ENCODE results near the gene LDAH. TPM values are rescaled to one million over a fixed set of nuclear protein-coding genes. Genes with fewer than 3 reads are reported as not detected.

The LDAH gene
- total and polyA plus RNA-seq, 2 experiments from 2014 or later = 12.1 to 37.5 TPM

DNA sequence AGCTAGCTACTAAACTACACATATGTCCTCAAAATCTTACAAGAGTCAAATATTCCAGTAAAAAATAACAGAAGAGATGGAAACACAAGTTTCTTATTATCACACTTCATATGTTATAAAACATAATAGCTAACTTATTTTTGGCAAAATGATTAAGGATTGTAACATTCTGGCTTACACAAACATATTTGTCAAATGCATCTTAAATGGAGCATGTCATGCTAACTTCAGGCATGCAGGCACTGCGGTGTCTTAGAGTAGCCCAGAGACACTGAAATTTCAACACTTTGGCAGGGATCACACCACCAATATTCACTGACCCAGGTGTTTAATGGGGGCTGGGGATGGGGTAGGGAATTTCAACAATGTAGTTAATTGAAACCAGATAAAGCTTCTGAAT, 51.6 kb downstream of the LDAH start:
- Histone ChIP-seq H3K9me2 (ENCODE audit: insufficient read depth) (no peaks in the 10 kb centered on the region), H3K4me2 (no peak overlapping the region), H3K79me2 (replicated peaks; ENCODE audit: insufficient read depth) (no peaks in the 10 kb centered on the region), H3K27ac (ENCODE audit: low read depth) (no peak overlapping the region), H4K20me1 (replicated peaks; ENCODE audit: insufficient read depth) (no peaks in the 10 kb centered on the region; the same call in 1 of the 2 replicates), H3K4me3 (no peak overlapping the region), H2AFZ (no peak overlapping the region), H3F3A (replicated peaks; ENCODE audit: low read depth) (no peaks in the 10 kb centered on the region), H3K27me3 (ENCODE audit: insufficient read depth) (no peaks in the 10 kb centered on the region), H3K4me1 (ENCODE audit: insufficient read depth) (no peaks in the 10 kb centered on the region), H3K36me3 (ENCODE audit: insufficient read depth) (no peaks in the 10 kb centered on the region)
- TF ChIP-seq EZH2 (IDR thresholded peaks at IDR 0.05; ENCODE audit: low read depth, unreplicated experiment) = no peak
- TF ChIP-seq EZH2phosphoT487 (IDR thresholded peaks at IDR 0.05; ENCODE audit: unreplicated experiment) = no peak
- TF ChIP-seq ZNF114 (CRISPR knock-in tag; IDR thresholded peaks at IDR 0.05) = no peak
- no peak for TF ChIP-seq NANOG (IDR thresholded peaks at IDR 0.05; ENCODE audit: borderline replicate concordance)
- TF ChIP-seq, protein P1, sequence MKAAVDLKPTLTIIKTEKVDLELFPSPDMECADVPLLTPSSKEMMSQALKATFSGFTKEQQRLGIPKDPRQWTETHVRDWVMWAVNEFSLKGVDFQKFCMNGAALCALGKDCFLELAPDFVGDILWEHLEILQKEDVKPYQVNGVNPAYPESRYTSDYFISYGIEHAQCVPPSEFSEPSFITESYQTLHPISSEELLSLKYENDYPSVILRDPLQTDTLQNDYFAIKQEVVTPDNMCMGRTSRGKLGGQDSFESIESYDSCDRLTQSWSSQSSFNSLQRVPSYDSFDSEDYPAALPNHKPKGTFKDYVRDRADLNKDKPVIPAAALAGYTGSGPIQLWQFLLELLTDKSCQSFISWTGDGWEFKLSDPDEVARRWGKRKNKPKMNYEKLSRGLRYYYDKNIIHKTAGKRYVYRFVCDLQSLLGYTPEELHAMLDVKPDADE (IDR thresholded peaks at IDR 0.05) = no peak
- no peaks in the 10 kb centered on the region for H3K9me3 Mint-ChIP-seq
- H3K27me3 Mint-ChIP-seq (ENCODE audit: insufficient read depth, low read depth, poor library complexity) = no peaks in the 10 kb centered on the region
- H3K4me3 Mint-ChIP-seq = no peak overlapping the region
- no peaks in the 10 kb centered on the region for H3K4me1 Mint-ChIP-seq
- ATAC-seq = no peak
- peaks cover 11% of the 10 kb centered on the region for H3K36me3 Mint-ChIP-seq (ENCODE audit: low read depth)
- no peak for DNase-seq (ENCODE audit: low spot score)
- H3K27ac Mint-ChIP-seq = no peak overlapping the region

DNA sequence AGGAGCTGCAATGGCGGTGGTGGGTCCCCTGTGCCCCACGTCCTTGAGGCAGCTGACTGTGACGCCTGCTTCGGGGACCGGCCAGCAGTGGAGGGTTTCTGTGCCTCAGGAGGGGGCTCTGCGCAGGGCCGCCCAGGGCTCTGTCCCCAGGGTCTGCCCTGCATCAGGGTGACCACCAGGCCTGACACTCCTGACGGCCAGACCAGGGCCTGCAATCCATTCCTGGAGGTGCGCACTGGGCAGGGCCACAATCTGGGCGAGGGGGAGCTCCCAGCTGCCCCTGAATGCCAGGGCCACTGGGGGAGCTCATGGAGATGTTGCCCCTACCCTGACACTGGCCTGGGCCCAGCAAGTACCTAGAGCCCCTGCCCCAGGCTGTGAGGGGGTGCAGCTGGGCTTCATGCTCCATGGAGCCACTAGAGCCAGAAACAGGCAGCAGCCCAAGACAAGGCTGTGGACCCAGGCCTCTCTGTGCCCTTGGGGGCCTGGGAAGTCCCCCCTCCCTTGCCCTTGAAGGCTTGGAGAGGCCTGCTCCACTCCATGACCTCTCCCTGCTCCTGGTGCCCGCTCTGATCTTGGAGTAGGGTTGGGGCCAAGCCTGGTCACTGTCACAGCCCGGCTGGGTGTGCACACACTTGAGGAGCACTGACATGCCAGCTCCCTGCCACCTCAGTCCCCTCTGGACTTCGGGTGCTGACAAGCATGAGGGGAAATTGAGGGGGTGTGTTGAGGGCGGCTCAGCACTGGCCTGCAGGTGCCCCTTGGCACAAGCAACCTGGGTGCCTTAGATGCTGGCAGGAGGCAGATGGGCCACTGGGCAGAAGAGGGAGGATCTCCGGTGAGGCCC, 55.9 kb downstream of the LDAH start:
- Histone ChIP-seq H3K79me2 (replicated peaks; ENCODE audit: insufficient read depth) (no peaks in the 10 kb centered on the region), H3K36me3 (ENCODE audit: insufficient read depth) (no peaks in the 10 kb centered on the region), H3K27ac (ENCODE audit: low read depth) (no peak overlapping the region), H3K9me2 (ENCODE audit: insufficient read depth) (no peaks in the 10 kb centered on the region), H3F3A (replicated peaks; ENCODE audit: low read depth) (no peaks in the 10 kb centered on the region), H3K4me2 (no peak overlapping the region), H4K20me1 (replicated peaks; ENCODE audit: insufficient read depth) (peaks cover 1% of the 10 kb centered on the region), H3K27me3 (ENCODE audit: insufficient read depth) (no peaks in the 10 kb centered on the region), H3K4me1 (ENCODE audit: insufficient read depth) (no peaks in the 10 kb centered on the region), H3K4me3 (no peak overlapping the region), H2AFZ (no peak overlapping the region)
- Mint-ChIP-seq H3K4me1 (peaks cover 6% of the 10 kb centered on the region; the same call in 2 of the 3 replicates), H3K27me3 (ENCODE audit: insufficient read depth, low read depth, poor library complexity) (no peaks in the 10 kb centered on the region), H3K36me3 (ENCODE audit: low read depth) (peaks cover 11% of the 10 kb centered on the region), H3K27ac (no peak overlapping the region), H3K4me3 (no peak overlapping the region), H3K9me3 (no peaks in the 10 kb centered on the region)
- ATAC-seq (no peak), DNase-seq (ENCODE audit: low spot score) (no peak)
- TF ChIP-seq, protein P1 (IDR thresholded peaks at IDR 0.05) = no peak
- TF ChIP-seq STAT1 (IDR thresholded peaks at IDR 0.05; ENCODE audit: unreplicated experiment) (no peak), EZH2phosphoT487 (IDR thresholded peaks at IDR 0.05; ENCODE audit: unreplicated experiment) (no peak), EZH2 (IDR thresholded peaks at IDR 0.05; ENCODE audit: low read depth, unreplicated experiment) (no peak)
- TF ChIP-seq, protein P2, sequence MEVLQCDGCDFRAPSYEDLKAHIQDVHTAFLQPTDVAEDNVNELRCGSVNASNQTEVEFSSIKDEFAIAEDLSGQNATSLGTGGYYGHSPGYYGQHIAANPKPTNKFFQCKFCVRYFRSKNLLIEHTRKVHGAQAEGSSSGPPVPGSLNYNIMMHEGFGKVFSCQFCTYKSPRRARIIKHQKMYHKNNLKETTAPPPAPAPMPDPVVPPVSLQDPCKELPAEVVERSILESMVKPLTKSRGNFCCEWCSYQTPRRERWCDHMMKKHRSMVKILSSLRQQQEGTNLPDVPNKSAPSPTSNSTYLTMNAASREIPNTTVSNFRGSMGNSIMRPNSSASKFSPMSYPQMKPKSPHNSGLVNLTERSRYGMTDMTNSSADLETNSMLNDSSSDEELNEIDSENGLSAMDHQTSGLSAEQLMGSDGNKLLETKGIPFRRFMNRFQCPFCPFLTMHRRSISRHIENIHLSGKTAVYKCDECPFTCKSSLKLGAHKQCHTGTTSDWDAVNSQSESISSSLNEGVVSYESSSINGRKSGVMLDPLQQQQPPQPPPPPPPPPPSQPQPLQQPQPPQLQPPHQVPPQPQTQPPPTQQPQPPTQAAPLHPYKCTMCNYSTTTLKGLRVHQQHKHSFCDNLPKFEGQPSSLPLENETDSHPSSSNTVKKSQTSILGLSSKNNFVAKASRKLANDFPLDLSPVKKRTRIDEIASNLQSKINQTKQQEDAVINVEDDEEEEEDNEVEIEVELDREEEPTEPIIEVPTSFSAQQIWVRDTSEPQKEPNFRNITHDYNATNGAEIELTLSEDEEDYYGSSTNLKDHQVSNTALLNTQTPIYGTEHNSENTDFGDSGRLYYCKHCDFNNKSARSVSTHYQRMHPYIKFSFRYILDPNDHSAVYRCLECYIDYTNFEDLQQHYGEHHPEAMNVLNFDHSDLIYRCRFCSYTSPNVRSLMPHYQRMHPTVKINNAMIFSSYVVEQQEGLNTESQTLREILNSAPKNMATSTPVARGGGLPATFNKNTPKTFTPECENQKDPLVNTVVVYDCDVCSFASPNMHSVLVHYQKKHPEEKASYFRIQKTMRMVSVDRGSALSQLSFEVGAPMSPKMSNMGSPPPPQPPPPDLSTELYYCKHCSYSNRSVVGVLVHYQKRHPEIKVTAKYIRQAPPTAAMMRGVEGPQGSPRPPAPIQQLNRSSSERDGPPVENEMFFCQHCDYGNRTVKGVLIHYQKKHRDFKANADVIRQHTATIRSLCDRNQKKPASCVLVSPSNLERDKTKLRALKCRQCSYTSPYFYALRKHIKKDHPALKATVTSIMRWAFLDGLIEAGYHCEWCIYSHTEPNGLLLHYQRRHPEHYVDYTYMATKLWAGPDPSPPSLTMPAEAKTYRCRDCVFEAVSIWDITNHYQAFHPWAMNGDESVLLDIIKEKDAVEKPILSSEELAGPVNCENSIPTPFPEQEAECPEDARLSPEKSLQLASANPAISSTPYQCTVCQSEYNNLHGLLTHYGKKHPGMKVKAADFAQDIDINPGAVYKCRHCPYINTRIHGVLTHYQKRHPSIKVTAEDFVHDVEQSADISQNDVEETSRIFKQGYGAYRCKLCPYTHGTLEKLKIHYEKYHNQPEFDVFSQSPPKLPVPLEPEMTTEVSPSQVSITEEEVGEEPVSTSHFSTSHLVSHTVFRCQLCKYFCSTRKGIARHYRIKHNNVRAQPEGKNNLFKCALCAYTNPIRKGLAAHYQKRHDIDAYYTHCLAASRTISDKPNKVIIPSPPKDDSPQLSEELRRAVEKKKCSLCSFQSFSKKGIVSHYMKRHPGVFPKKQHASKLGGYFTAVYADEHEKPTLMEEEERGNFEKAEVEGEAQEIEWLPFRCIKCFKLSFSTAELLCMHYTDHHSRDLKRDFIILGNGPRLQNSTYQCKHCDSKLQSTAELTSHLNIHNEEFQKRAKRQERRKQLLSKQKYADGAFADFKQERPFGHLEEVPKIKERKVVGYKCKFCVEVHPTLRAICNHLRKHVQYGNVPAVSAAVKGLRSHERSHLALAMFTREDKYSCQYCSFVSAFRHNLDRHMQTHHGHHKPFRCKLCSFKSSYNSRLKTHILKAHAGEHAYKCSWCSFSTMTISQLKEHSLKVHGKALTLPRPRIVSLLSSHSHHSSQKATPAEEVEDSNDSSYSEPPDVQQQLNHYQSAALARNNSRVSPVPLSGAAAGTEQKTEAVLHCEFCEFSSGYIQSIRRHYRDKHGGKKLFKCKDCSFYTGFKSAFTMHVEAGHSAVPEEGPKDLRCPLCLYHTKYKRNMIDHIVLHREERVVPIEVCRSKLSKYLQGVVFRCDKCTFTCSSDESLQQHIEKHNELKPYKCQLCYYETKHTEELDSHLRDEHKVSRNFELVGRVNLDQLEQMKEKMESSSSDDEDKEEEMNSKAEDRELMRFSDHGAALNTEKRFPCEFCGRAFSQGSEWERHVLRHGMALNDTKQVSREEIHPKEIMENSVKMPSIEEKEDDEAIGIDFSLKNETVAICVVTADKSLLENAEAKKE (CRISPR knock-in tag; IDR thresholded peaks at IDR 0.05) = no peak

All from GM23338 (cell line).